ENCODE results near the gene TLK1. TPM values are rescaled to one million over a fixed set of nuclear protein-coding genes. Genes with fewer than 3 reads are reported as not detected.
"Not testable (repeated sequence)": the region's sequence is repeated elsewhere in the genome, so short reads cannot be mapped to it uniquely, and the experiment has no call there.

Gene TLK1
- total and polyA plus RNA-seq, 9 donors = 16.9 to 27.2 (median 22.1) TPM

- no peaks in the 10 kb centered on the region for H3K36me3 ChIP-seq (ENCODE audit: control insufficient read depth, insufficient read depth, low read length)
- H3K27ac ChIP-seq (ENCODE audit: low read length) = no peak overlapping the region
- H3K27me3 ChIP-seq (ENCODE audit: control insufficient read depth, insufficient read depth, low read length) = no peaks in the 10 kb centered on the region
- no peaks in the 10 kb centered on the region for H3K9me3 ChIP-seq (replicated peaks; ENCODE audit: control insufficient read depth, low read depth, low read length)
- no peak overlapping the region for H3K4me3 ChIP-seq (ENCODE audit: low read length)
- DNase-seq = no peak
- WGBS (ENCODE audit: insufficient coverage) = no CpG with 5 or more reads among the region's 1 CpG
- H3K4me1 ChIP-seq (ENCODE audit: control insufficient read depth, insufficient read depth, low read length) = no peaks in the 10 kb centered on the region
Measured at GRCh38 chr2:171171808-171172207, 11.1 kb upstream of the TLK1 start.

DNA sequence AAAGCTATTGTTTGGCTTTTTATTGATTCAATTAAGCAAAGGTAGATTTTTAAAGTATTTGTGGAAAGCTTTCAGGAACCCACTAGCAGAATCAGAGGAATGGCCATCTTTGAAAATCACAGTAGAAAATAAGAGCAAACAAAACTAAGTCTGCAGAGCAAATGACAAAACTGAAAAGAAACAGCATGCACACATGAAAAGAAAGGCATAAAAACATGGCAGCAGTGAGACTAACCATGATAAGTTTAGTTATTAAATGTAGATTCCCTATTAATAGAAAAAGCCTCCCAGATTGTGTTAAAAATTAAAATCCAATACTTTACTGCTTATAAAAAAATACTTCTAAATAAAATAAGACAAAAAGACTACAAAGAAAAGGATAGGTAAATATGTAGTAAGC lies 9.1 kb upstream of the TLK1 start:
- Histone ChIP-seq H3K27me3 (ENCODE audit: control insufficient read depth, insufficient read depth, low read length) (no peaks in the 10 kb centered on the region), H3K9me3 (replicated peaks; ENCODE audit: control insufficient read depth, low read depth, low read length) (no peaks in the 10 kb centered on the region), H3K4me1 (ENCODE audit: control insufficient read depth, insufficient read depth, low read length) (no peaks in the 10 kb centered on the region), H3K4me3 (ENCODE audit: low read length) (no peak overlapping the region), H3K27ac (ENCODE audit: low read length) (no peak overlapping the region), H3K36me3 (ENCODE audit: control insufficient read depth, insufficient read depth, low read length) (no peaks in the 10 kb centered on the region)
- no peak for DNase-seq

- H3K27me3 ChIP-seq (ENCODE audit: control insufficient read depth, insufficient read depth, low read length) = no peaks in the 10 kb centered on the region
- DNase-seq = no peak
- H3K4me1 ChIP-seq (ENCODE audit: control insufficient read depth, insufficient read depth, low read length) = no peaks in the 10 kb centered on the region
- H3K36me3 ChIP-seq (ENCODE audit: control insufficient read depth, insufficient read depth, low read length) = no peaks in the 10 kb centered on the region
- H3K9me3 ChIP-seq (replicated peaks; ENCODE audit: control insufficient read depth, low read depth, low read length) = no peaks in the 10 kb centered on the region
- no peak overlapping the region for H3K4me3 ChIP-seq (ENCODE audit: low read length)
- H3K27ac ChIP-seq (ENCODE audit: low read length) = no peak overlapping the region
- no CpG with 5 or more reads among the region's 2 CpGs for WGBS (ENCODE audit: insufficient coverage)
Measured at GRCh38 chr2:171169333-171169732, 8.6 kb upstream of the TLK1 start.

- no peaks in the 10 kb centered on the region for H3K4me1 ChIP-seq (ENCODE audit: control insufficient read depth, insufficient read depth, low read length)
- H3K36me3 ChIP-seq (ENCODE audit: control insufficient read depth, insufficient read depth, low read length) = no peaks in the 10 kb centered on the region
- no peak overlapping the region for H3K27ac ChIP-seq (ENCODE audit: low read length)
- DNase-seq = no peak
- no CpG with 5 or more reads among the region's 1 CpG for WGBS (ENCODE audit: insufficient coverage)
- H3K27me3 ChIP-seq (ENCODE audit: control insufficient read depth, insufficient read depth, low read length) = no peaks in the 10 kb centered on the region
- no peak overlapping the region for H3K4me3 ChIP-seq (ENCODE audit: low read length)
- no peaks in the 10 kb centered on the region for H3K9me3 ChIP-seq (replicated peaks; ENCODE audit: control insufficient read depth, low read depth, low read length)
Measured at GRCh38 chr2:171167352-171167997, 6.8 kb upstream of the TLK1 start.

DNA sequence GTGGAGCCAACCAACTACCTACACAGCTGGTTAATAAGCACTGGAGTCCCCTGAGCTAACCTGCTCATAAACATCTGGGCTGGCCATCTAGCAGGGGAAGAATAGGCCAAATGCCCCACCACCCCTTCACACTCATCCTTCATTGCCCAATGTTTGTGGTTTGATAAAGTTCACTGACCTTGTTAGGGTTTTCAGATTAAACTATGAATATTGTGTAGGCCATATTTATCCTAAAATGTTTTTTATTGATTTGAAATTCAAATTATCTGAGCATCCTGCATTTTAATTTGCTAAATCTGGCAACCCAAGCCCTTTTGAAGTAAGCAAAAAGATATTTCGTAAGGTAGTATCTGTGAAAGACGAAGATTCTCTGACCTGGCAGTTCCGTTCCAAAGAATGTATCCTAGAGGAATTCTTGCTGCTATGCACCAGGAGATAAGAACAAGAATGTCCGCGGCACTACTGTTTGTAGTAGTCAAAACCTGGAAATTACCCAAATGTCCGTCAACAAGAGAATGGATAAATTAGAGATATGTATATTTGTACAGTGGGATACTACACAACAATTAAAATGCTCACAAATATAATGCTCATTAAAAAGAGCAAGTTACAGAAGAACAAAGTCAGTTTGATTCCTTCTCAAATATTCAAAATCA lies 5.8 kb upstream of the TLK1 start:
- H3K36me3 ChIP-seq (ENCODE audit: control insufficient read depth, insufficient read depth, low read length) = no peaks in the 10 kb centered on the region
- 93% methylated on average over 3 of the region's 6 CpGs for WGBS (ENCODE audit: insufficient coverage)
- no peaks in the 10 kb centered on the region for H3K27me3 ChIP-seq (ENCODE audit: control insufficient read depth, insufficient read depth, low read length)
- DNase-seq = no peak
- H3K27ac ChIP-seq (ENCODE audit: low read length) = no peak overlapping the region
- H3K9me3 ChIP-seq (replicated peaks; ENCODE audit: control insufficient read depth, low read depth, low read length) = no peaks in the 10 kb centered on the region
- H3K4me3 ChIP-seq (ENCODE audit: low read length) = no peak overlapping the region
- no peaks in the 10 kb centered on the region for H3K4me1 ChIP-seq (ENCODE audit: control insufficient read depth, insufficient read depth, low read length)

DNA sequence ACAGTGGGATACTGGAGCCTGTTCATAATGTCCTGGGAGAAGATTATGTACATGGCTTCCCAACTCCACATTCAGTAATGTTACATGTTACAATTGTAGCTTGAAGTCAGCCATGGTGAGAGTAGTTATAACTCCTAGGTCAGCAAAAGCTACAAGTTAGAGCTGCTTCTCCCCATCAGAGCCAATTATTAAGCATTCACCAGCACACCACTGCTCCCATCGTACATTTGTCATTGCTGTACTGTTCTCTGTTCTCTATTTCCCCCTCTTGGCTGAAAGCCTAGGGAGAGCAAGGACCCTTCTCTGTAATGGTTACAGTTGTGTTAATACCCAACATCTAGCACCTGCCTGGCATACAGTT lies 5.3 kb upstream of the TLK1 start:
- no peaks in the 10 kb centered on the region for H3K27me3 ChIP-seq (ENCODE audit: control insufficient read depth, insufficient read depth, low read length)
- no peaks in the 10 kb centered on the region for H3K4me1 ChIP-seq (ENCODE audit: control insufficient read depth, insufficient read depth, low read length)
- DNase-seq = no peak
- H3K4me3 ChIP-seq (ENCODE audit: low read length) = no peak overlapping the region
- H3K9me3 ChIP-seq (replicated peaks; ENCODE audit: control insufficient read depth, low read depth, low read length) = no peaks in the 10 kb centered on the region
- H3K27ac ChIP-seq (ENCODE audit: low read length) = no peak overlapping the region
- no peaks in the 10 kb centered on the region for H3K36me3 ChIP-seq (ENCODE audit: control insufficient read depth, insufficient read depth, low read length)
- no CpG with 5 or more reads among the region's 1 CpG for WGBS (ENCODE audit: insufficient coverage)

GRCh38 chr2:171163261-171163660 lies 2.6 kb upstream of the TLK1 start:
- Histone ChIP-seq H3K27me3 (ENCODE audit: control insufficient read depth, insufficient read depth, low read length) (no peaks in the 10 kb centered on the region), H3K4me3 (ENCODE audit: low read length) (no peak overlapping the region), H3K4me1 (ENCODE audit: control insufficient read depth, insufficient read depth, low read length) (no peaks in the 10 kb centered on the region), H3K9me3 (replicated peaks; ENCODE audit: control insufficient read depth, low read depth, low read length) (no peaks in the 10 kb centered on the region), H3K27ac (ENCODE audit: low read length) (no peak overlapping the region), H3K36me3 (ENCODE audit: control insufficient read depth, insufficient read depth, low read length) (no peaks in the 10 kb centered on the region)
- no peak for DNase-seq
- 57% methylated on average over 1 of the region's 4 CpGs for WGBS (ENCODE audit: insufficient coverage)

- not testable (repeated sequence) for H3K27me3 ChIP-seq (ENCODE audit: control insufficient read depth, insufficient read depth, low read length); H3K9me3 ChIP-seq (replicated peaks; ENCODE audit: control insufficient read depth, low read depth, low read length); DNase-seq; H3K36me3 ChIP-seq (ENCODE audit: control insufficient read depth, insufficient read depth, low read length); H3K4me1 ChIP-seq (ENCODE audit: control insufficient read depth, insufficient read depth, low read length); H3K27ac ChIP-seq (ENCODE audit: low read length); H3K4me3 ChIP-seq (ENCODE audit: low read length)
- no CpG with 5 or more reads among the region's 9 CpGs for WGBS (ENCODE audit: insufficient coverage)
Measured at GRCh38 chr2:171162522-171163197, 2.0 kb upstream of the TLK1 start.

DNA sequence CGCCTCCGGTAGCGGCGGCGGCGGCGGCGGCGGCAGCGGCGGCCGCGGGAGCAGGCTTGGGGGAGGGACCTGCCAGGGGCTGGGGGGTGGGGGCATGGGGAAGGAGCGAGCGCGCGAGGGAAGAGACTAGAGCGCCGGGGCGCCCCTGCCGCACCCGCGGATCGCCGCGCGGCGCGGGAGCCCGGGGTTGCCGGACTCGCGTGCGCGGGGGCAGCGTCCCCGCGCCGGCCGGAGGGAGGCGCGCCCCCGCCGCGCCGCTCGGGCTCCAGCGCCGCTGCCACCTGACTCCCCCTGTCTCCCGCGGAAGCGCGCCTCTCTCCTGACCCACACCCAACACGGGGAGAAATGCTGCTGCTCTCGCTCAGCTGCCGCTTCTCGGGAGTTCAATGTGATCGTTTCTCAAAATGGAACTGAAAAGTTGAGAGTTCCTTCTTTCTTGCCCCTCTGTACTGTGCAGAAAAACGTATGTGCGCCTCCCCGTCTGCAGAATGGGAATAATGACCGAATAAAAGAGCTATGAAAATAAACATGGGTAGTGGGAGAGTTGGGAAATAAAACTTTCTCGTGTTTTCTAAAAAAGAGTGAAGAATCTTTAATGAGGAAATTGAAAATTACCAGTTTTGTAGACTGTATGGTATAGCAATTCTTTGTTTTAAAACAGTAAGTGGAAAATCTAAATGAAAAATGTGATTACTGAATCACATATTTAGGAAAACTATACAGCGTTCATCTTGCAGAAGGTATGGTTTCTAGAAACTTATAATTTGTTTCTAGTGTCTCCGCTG lies 455 bp upstream of the TLK1 start:
- no peaks in the 10 kb centered on the region for H3K27me3 ChIP-seq (ENCODE audit: control insufficient read depth, insufficient read depth, low read length)
- no peaks in the 10 kb centered on the region for H3K36me3 ChIP-seq (ENCODE audit: control insufficient read depth, insufficient read depth, low read length)
- peak overlapping the region; percentile 63 for H3K27ac ChIP-seq (ENCODE audit: low read length)
- no peaks in the 10 kb centered on the region for H3K9me3 ChIP-seq (replicated peaks; ENCODE audit: control insufficient read depth, low read depth, low read length)
- under 1% methylated on average over 42 of the region's 65 CpGs for WGBS (ENCODE audit: insufficient coverage)
- H3K4me1 ChIP-seq (ENCODE audit: control insufficient read depth, insufficient read depth, low read length) = no peaks in the 10 kb centered on the region
- DNase-seq = peak; percentile 90
- H3K4me3 ChIP-seq (ENCODE audit: low read length) = peak overlapping the region; percentile 78
